ENCODE results near the gene STK31. TPM values are rescaled to one million over a fixed set of nuclear protein-coding genes. Genes with fewer than 3 reads are reported as not detected.

The STK31 gene
- total and polyA plus RNA-seq, 2 donors (not counting 1 experiment from before 2014, with no cell fraction given): 0.13 to 1.8 TPM

DNA sequence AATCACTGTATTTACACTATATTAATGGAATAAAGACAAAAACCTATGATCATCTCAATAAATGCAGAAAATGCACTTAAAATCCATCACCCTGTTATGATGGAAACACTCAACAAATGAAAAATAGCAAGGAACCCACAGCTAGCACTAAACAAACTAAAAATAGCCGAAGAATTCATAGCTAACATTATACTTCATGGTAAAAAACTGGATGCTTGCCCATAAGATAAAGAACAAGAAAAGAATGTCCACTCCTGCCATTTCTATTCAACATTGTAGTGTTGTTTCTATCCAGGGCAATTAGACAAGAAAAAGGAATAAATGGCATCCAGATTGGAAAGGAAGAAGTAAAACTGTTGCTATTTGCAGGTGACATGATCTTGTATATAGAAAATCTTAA, 142.1 kb downstream of the STK31 start:
- Histone ChIP-seq H3K79me2 (ENCODE audit: control insufficient read depth, insufficient read depth, low read length) (no peaks in the 10 kb centered on the region), H3K27ac (ENCODE audit: low read length in 2 of 2) (no peak overlapping the region), H3K4me2 (replicated peaks; ENCODE audit: low read depth, low read length, poor library complexity, severe bottlenecking) (no peak overlapping the region), H3K9me3 (ENCODE audit: control extremely low read depth in 1 of 3, control insufficient read depth in 2 of 3, insufficient read depth in 1 of 3, low read length in 2 of 3) (peaks cover 0 to 4% (median 0%) of the 10 kb centered on the region in 3 donors), H4K20me1 (ENCODE audit: control insufficient read depth, insufficient read depth, low read length, poor library complexity, severe bottlenecking) (no peaks in the 10 kb centered on the region), H3K4me3 (ENCODE audit: control extremely low read depth in 1 of 5, extremely low read depth in 1 of 5, insufficient read depth in 1 of 5, low read depth in 2 of 5, low read length in 4 of 5) (no peak overlapping the region), H3K27me3 (replicated peaks in 1 of 4; ENCODE audit: control extremely low read depth in 1 of 4, control insufficient read depth in 3 of 4, insufficient read depth in 4 of 4, low read length in 3 of 4) (no peaks in the 10 kb centered on the region), H2AFZ (ENCODE audit: insufficient read depth, low read depth, low read length, poor library complexity, severe bottlenecking) (no peak overlapping the region), H3K36me3 (replicated peaks in 1 of 2; ENCODE audit: control extremely low read depth in 1 of 2, control insufficient read depth in 1 of 2, extremely low read depth in 1 of 2, insufficient read depth in 2 of 2, low read length in 1 of 2) (no peaks in the 10 kb centered on the region), H3K4me1 (ENCODE audit: control insufficient read depth in 2 of 2, insufficient read depth in 2 of 2, low read length in 2 of 2) (no peaks in the 10 kb centered on the region), H3K9ac (ENCODE audit: low read length) (no peak overlapping the region)
- TF ChIP-seq EZH2 (IDR thresholded peaks at IDR 0.05; ENCODE audit: borderline replicate concordance, insufficient read depth, low read depth, low read length, poor library complexity, severe bottlenecking): no peak
- intact Hi-C loops (cut with micrococcal nuclease): no loop called here
- Mint-ChIP-seq H3K9me3 (ENCODE audit: insufficient read depth) (peaks cover 10% of the 10 kb centered on the region), H3K4me3 (no peak overlapping the region), H3K4me1 (no peaks in the 10 kb centered on the region), H3K27ac (no peak overlapping the region), H3K27me3 (no peaks in the 10 kb centered on the region)
- ChIA-PET CTCF (no interaction called here), POLR2A (no interaction called here)
- DNase-seq: no peak
- ATAC-seq (ENCODE audit: low read depth): no peak
- no CpG with 5 or more reads among the region's 1 CpG for WGBS (ENCODE audit: insufficient coverage)

DNA sequence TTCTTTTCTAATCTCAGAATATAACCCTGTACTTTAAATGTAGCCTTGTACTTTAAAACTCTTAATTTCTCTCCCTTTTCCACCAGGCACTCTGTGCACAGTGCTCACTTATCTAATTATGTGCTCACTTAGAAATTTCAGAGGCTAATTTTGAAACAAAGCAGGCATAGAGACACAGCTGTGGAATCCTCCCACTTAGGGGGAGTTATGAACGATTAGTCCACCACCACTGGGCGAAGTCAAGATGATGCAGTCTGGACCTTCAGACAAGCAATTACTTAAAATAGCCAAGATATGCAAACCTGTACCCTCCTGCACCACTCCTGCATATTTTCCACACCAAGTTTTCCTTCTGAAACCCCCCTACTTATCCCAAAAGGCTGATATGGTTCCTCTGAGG, 143.0 kb downstream of the STK31 start:
- intact Hi-C loops (cut with micrococcal nuclease): no loop called here
- H3K4me3 Mint-ChIP-seq: no peak overlapping the region
- no peaks in the 10 kb centered on the region for H3K27me3 Mint-ChIP-seq
- Histone ChIP-seq H3K4me1 (ENCODE audit: control insufficient read depth in 2 of 2, insufficient read depth in 2 of 2, low read length in 2 of 2) (no peaks in the 10 kb centered on the region), H3K79me2 (ENCODE audit: control insufficient read depth, insufficient read depth, low read length) (no peaks in the 10 kb centered on the region), H3K9ac (ENCODE audit: low read length) (no peak overlapping the region), H3K36me3 (replicated peaks in 1 of 2; ENCODE audit: control extremely low read depth in 1 of 2, control insufficient read depth in 1 of 2, extremely low read depth in 1 of 2, insufficient read depth in 2 of 2, low read length in 1 of 2) (no peaks in the 10 kb centered on the region), H3K27me3 (replicated peaks in 1 of 4; ENCODE audit: control extremely low read depth in 1 of 4, control insufficient read depth in 3 of 4, insufficient read depth in 4 of 4, low read length in 3 of 4) (no peaks in the 10 kb centered on the region), H3K4me3 (ENCODE audit: control extremely low read depth in 1 of 5, extremely low read depth in 1 of 5, insufficient read depth in 1 of 5, low read depth in 2 of 5, low read length in 4 of 5) (no peak overlapping the region), H4K20me1 (ENCODE audit: control insufficient read depth, insufficient read depth, low read length, poor library complexity, severe bottlenecking) (no peaks in the 10 kb centered on the region), H2AFZ (ENCODE audit: insufficient read depth, low read depth, low read length, poor library complexity, severe bottlenecking) (no peak overlapping the region), H3K9me3 (ENCODE audit: control extremely low read depth in 1 of 3, control insufficient read depth in 2 of 3, insufficient read depth in 1 of 3, low read length in 2 of 3) (no peaks in the 10 kb centered on the region), H3K4me2 (replicated peaks; ENCODE audit: low read depth, low read length, poor library complexity, severe bottlenecking) (no peak overlapping the region), H3K27ac (ENCODE audit: low read length in 2 of 2) (no peak overlapping the region)
- H3K27ac Mint-ChIP-seq: no peak overlapping the region
- peaks cover 10% of the 10 kb centered on the region for H3K9me3 Mint-ChIP-seq (ENCODE audit: insufficient read depth)
- ChIA-PET POLR2A (no interaction called here), CTCF (no interaction called here)
- H3K4me1 Mint-ChIP-seq: no peaks in the 10 kb centered on the region
- ATAC-seq (ENCODE audit: low read depth): no peak
- TF ChIP-seq CTCF (IDR thresholded peaks at IDR 0.05) (no peak), EZH2 (IDR thresholded peaks at IDR 0.05; ENCODE audit: borderline replicate concordance, insufficient read depth, low read depth, low read length, poor library complexity, severe bottlenecking) (no peak)
- WGBS (ENCODE audit: insufficient coverage): 40% methylated on average over 1 of the region's 2 CpGs
- no peak for DNase-seq
